Neural progenitor cell (in vitro differentiated cells): ENCODE data around the gene SCARF2. TPM values are rescaled to one million over a fixed set of nuclear protein-coding genes. Genes with fewer than 3 reads are reported as not detected.

Experiments used
- DNase-seq: peaks from one replicate; pipeline ENCODE4 v3.0.0-alpha.2; 2016; ENCODE audit warnings: low spot score
- H2AFZ ChIP-seq: fragments of 200-600 bp; sonication (generic); replicated peaks from 2 replicates; pipeline ENCODE4 v1.6.1; 2016; ENCODE audit warnings: antibody characterized with exemption
- H3F3A ChIP-seq: fragments of 200-600 bp; sonication (generic); 2 replicates; pipeline ENCODE4 v1.6.1; 2016; ENCODE audit warnings: antibody characterized with exemption, low read depth
- H3K27ac ChIP-seq: fragments of 200-600 bp; sonication (generic); 2 replicates; pipeline ENCODE4 v1.5.1; 2016; ENCODE audit warnings: mild to moderate bottlenecking
- H3K27me3 ChIP-seq: fragments of 200-600 bp; sonication (generic); 2 replicates; pipeline ENCODE4 v1.6.1; 2016; ENCODE audit warnings: mild to moderate bottlenecking, moderate library complexity
- H3K36me3 ChIP-seq: fragments of 200-600 bp; sonication (generic); 2 replicates; pipeline ENCODE4 v1.5.1; 2016
- H3K4me1 ChIP-seq: fragments of 200-600 bp; sonication (generic); 2 replicates; pipeline ENCODE4 v1.6.1; 2016; ENCODE audit warnings: mixed run types
- H3K4me2 ChIP-seq: fragments of 200-600 bp; sonication (generic); 2 replicates; pipeline ENCODE4 v1.6.1; 2016
- H3K4me3 ChIP-seq: fragments of 200-600 bp; sonication (generic); 2 replicates; pipeline ENCODE4 v1.5.1; 2016
- H3K79me2 ChIP-seq: fragments of 200-600 bp; sonication (generic); 2 replicates; pipeline ENCODE4 v1.6.1; 2016; ENCODE audit warnings: low read depth
- H3K9ac ChIP-seq: fragments of 200-600 bp; sonication (generic); 2 replicates; pipeline ENCODE4 v1.6.1; 2016
- H3K9me3 ChIP-seq: fragments of 200-600 bp; sonication (generic); 2 replicates; pipeline ENCODE4 v1.5.1; 2016; ENCODE audit warnings: low read depth
- H4K20me1 ChIP-seq: fragments of 200-600 bp; sonication (generic); 2 replicates; pipeline ENCODE4 v1.6.1; 2016; ENCODE audit warnings: low read depth
- H3K27ac Mint-ChIP-seq: 3 replicates; pipeline ENCODE4 v1.8.0; 2021; ENCODE audit warnings: mixed read lengths
- H3K27me3 Mint-ChIP-seq: 2 replicates; pipeline ENCODE4 v1.8.0; 2022; ENCODE audit warnings: low read depth, mild to moderate bottlenecking, inconsistent platforms, moderate library complexity, mixed read lengths; ENCODE audit not compliant: insufficient read depth
- H3K36me3 Mint-ChIP-seq: 3 replicates; pipeline ENCODE4 v1.8.0; 2021; ENCODE audit warnings: mixed read lengths
- H3K4me1 Mint-ChIP-seq: 3 replicates; pipeline ENCODE4 v1.8.0; 2021; ENCODE audit warnings: mixed read lengths
- H3K4me3 Mint-ChIP-seq: 3 replicates; pipeline ENCODE4 v1.8.0; 2021; ENCODE audit warnings: mild to moderate bottlenecking, moderate library complexity, mixed read lengths
- H3K9me3 Mint-ChIP-seq: 3 replicates; pipeline ENCODE4 v1.8.0; 2020; ENCODE audit warnings: mixed read lengths
- CTCF ChIP-seq: fragments of 200-600 bp; sonication (generic); IDR thresholded peaks from 2 replicates; pipeline ENCODE4 v1.5.1; 2017; ENCODE audit warnings: antibody characterized with exemption, mild to moderate bottlenecking
- EZH2 ChIP-seq: fragments of 200-600 bp; sonication (generic); IDR thresholded peaks from 2 replicates; pipeline ENCODE4 v1.6.1; 2017; ENCODE audit warnings: antibody characterized with exemption, mild to moderate bottlenecking, moderate library complexity
- EZH2phosphoT487 ChIP-seq: fragments of 200-600 bp; sonication (generic); IDR thresholded peaks from 2 replicates; pipeline ENCODE4 v1.6.1; 2017; ENCODE audit warnings: antibody characterized with exemption
- total RNA-seq: library from RNA; depleted of rRNA; stranded (reverse); fragments of >200 nt; gene quantifications from 2 replicates; pipeline ENCODE4 v1.2.3, GENCODE V29; 2015; ENCODE audit warnings: low replicate concordance

SCARF2 gene
- total RNA-seq, 1 donor from 2014 or later: 0.22 TPM

- peaks cover 3% of the 10 kb centered on the region for H3K36me3 ChIP-seq
- H3K9ac ChIP-seq: no peak overlapping the region
- no peak overlapping the region for H2AFZ ChIP-seq
- peaks cover 9% of the 10 kb centered on the region for H3K79me2 ChIP-seq
- H3K4me2 ChIP-seq: no peak overlapping the region
- H3K9me3 ChIP-seq: no peaks in the 10 kb centered on the region
- no peaks in the 10 kb centered on the region for H3F3A ChIP-seq
- no peak overlapping the region for H3K4me3 ChIP-seq
- Mint-ChIP-seq H3K4me3 (no peak overlapping the region), H3K27ac (no peak overlapping the region), H3K27me3 (peaks cover 4% of the 10 kb centered on the region), H3K4me1 (no peaks in the 10 kb centered on the region), H3K9me3 (no peaks in the 10 kb centered on the region), H3K36me3 (peaks cover 27% of the 10 kb centered on the region)
- no peaks in the 10 kb centered on the region for H3K27me3 ChIP-seq
- DNase-seq: no peak
- no peak overlapping the region for H3K27ac ChIP-seq
- H4K20me1 ChIP-seq: peaks cover 23% of the 10 kb centered on the region
- no peaks in the 10 kb centered on the region for H3K4me1 ChIP-seq
- no peak for TF ChIP-seq EZH2phosphoT487
- no peak for TF ChIP-seq CTCF
- TF ChIP-seq EZH2: no peak
Measured at GRCh38 chr22:20404881-20405280, 32.7 kb downstream of the SCARF2 start.

DNA sequence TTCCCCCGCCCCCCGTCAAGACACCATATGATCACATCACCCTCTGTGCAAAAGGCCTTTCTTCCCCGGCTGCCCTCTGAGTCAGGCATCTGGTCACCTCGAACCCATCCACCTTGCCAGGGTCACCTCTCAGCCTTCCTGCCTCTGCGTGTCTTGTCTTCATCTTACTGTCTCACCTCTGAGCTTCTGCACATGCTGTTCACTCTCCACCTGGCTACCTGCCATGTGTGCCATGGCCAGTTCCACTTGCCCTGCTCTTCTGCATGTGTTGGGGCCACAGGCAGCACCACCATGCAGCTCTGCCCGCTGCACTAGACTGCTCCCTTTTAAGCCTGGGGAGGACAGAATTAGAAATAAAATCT is 33.9 kb downstream of the SCARF2 start:
- Histone ChIP-seq H3F3A (no peaks in the 10 kb centered on the region), H3K9me3 (no peaks in the 10 kb centered on the region), H3K9ac (no peak overlapping the region), H3K4me3 (no peak overlapping the region), H3K36me3 (peaks cover 3% of the 10 kb centered on the region), H3K27me3 (no peaks in the 10 kb centered on the region), H3K27ac (no peak overlapping the region), H2AFZ (no peak overlapping the region), H4K20me1 (peaks cover 35% of the 10 kb centered on the region), H3K79me2 (peaks cover 20% of the 10 kb centered on the region), H3K4me1 (no peaks in the 10 kb centered on the region), H3K4me2 (no peak overlapping the region)
- Mint-ChIP-seq H3K9me3 (no peaks in the 10 kb centered on the region), H3K36me3 (peaks cover 29% of the 10 kb centered on the region), H3K4me3 (no peak overlapping the region), H3K27me3 (peaks cover 2% of the 10 kb centered on the region), H3K4me1 (peaks cover 3% of the 10 kb centered on the region), H3K27ac (no peak overlapping the region)
- DNase-seq: no peak
- TF ChIP-seq EZH2phosphoT487: no peak
- TF ChIP-seq CTCF: no peak
- no peak for TF ChIP-seq EZH2

DNA sequence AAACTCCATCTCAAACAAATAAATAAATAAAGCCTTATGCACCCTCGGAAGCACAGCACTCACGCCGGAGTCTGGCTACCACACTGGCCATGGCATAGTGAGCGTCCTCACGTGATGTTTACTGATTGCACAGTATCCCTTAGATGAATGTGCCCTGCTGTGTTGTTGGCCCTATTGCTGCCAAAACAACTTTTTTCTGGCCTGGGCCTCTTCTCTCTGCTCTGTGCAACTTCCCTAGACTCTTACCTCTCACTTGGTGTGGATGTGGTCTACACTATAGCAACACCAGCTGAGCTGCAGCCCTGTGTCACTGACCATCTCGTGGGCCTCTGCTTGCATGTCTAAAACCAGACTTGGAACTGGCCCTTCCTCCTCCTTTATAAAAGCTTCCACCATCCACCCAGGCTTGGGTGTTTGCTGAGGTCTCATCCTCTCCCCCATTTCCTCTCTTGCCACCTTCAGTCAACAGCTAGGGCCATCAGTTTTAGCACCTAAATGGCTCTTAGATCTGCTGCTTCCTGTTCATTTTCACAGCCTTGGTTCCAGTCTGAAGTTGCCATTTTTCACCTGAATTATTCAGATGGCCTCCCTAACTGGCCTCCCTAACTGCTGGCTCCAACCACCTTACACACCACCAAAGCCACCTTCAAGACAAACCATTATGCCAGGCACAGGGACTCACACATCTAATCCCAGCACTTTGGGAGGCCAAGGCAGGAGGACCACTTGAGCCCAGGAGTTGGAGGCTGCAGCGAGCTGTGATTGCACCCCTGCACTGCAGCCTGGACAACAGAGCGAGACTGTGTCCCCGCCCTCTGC is 34.5 kb downstream of the SCARF2 start:
- no peak overlapping the region for H2AFZ ChIP-seq
- H3K9ac ChIP-seq: no peak overlapping the region
- Mint-ChIP-seq H3K36me3 (peaks cover 23% of the 10 kb centered on the region), H3K27me3 (peaks cover 2% of the 10 kb centered on the region), H3K27ac (no peak overlapping the region), H3K4me3 (no peak overlapping the region), H3K4me1 (peaks cover 3% of the 10 kb centered on the region), H3K9me3 (no peaks in the 10 kb centered on the region)
- no peak for DNase-seq
- H3K27me3 ChIP-seq: no peaks in the 10 kb centered on the region
- no peaks in the 10 kb centered on the region for H3K4me1 ChIP-seq
- no peaks in the 10 kb centered on the region for H3F3A ChIP-seq
- H3K27ac ChIP-seq: no peak overlapping the region
- no peak overlapping the region for H3K4me3 ChIP-seq
- peaks cover 26% of the 10 kb centered on the region for H3K79me2 ChIP-seq
- H3K4me2 ChIP-seq: no peak overlapping the region
- H3K36me3 ChIP-seq: peaks cover under 1% of the 10 kb centered on the region
- peaks cover 40% of the 10 kb centered on the region for H4K20me1 ChIP-seq
- TF ChIP-seq CTCF (no peak), EZH2 (no peak), EZH2phosphoT487 (no peak)
- H3K9me3 ChIP-seq: no peaks in the 10 kb centered on the region
